ENCODE data around the gene GOLGA7B.

GOLGA7B gene

GRCh38 chr10:97849687-97850402 is at the start of gene GOLGA7B:
GOLGA7B (plus strand) TSS chr10:97849843; CDS start chr10:97850304, 461 bp downstream.
- in situ Hi-C loops (cut with HindIII; ENCODE audit: low pct_unique_long_range_greater_than_20kb, low sequenced_read_pairs): no loop called here
- DNase-seq (ENCODE audit: low read depth in 1 of 2, low spot score in 1 of 2): peak; percentile 75 to 87

GRCh38 chr10:97800474-97800873 is 49.2 kb upstream of the GOLGA7B start:
- no peak for TF ChIP-seq JUND (IDR thresholded peaks at IDR 0.05; ENCODE audit: low read depth)
- DNase-seq (ENCODE audit: low read depth in 1 of 2, low spot score in 1 of 2): no peak
- in situ Hi-C loops (cut with HindIII; ENCODE audit: low pct_unique_long_range_greater_than_20kb, low sequenced_read_pairs): no loop called here

More at GRCh38 chr10:97849687-97850402, at the start of gene GOLGA7B:
- TF ChIP-seq JUND (IDR thresholded peaks at IDR 0.05; ENCODE audit: low read depth): no peak

GRCh38 chr10:97801422-97801821 is 48.2 kb upstream of the GOLGA7B start:
- in situ Hi-C loops (cut with HindIII; ENCODE audit: low pct_unique_long_range_greater_than_20kb, low sequenced_read_pairs): no loop called here
- no peak for DNase-seq (ENCODE audit: low read depth in 1 of 2, low spot score in 1 of 2)
- no peak for TF ChIP-seq JUND (IDR thresholded peaks at IDR 0.05; ENCODE audit: low read depth)

GRCh38 chr10:97805096-97805884 is 44.4 kb upstream of the GOLGA7B start:
- DNase-seq (ENCODE audit: low read depth in 1 of 2, low spot score in 1 of 2): no peak
- in situ Hi-C loops (cut with HindIII; ENCODE audit: low pct_unique_long_range_greater_than_20kb, low sequenced_read_pairs): no loop called here
- no peak for TF ChIP-seq JUND (IDR thresholded peaks at IDR 0.05; ENCODE audit: low read depth)

- TF ChIP-seq JUND (IDR thresholded peaks at IDR 0.05; ENCODE audit: low read depth): no peak
- DNase-seq (ENCODE audit: low read depth in 1 of 2, low spot score in 1 of 2): no peak
- in situ Hi-C loops (cut with HindIII; ENCODE audit: low pct_unique_long_range_greater_than_20kb, low sequenced_read_pairs): no loop called here
Measured at GRCh38 chr10:97805949-97806348, 43.7 kb upstream of the GOLGA7B start.

GRCh38 chr10:97810446-97810845 is 39.2 kb upstream of the GOLGA7B start:
- DNase-seq (ENCODE audit: low read depth in 1 of 2, low spot score in 1 of 2): no peak
- TF ChIP-seq JUND (IDR thresholded peaks at IDR 0.05; ENCODE audit: low read depth): no peak
- in situ Hi-C loops (cut with HindIII; ENCODE audit: low pct_unique_long_range_greater_than_20kb, low sequenced_read_pairs): no loop called here

- DNase-seq (ENCODE audit: low read depth in 1 of 2, low spot score in 1 of 2): no peak
- in situ Hi-C loops (cut with HindIII; ENCODE audit: low pct_unique_long_range_greater_than_20kb, low sequenced_read_pairs): no loop called here
Measured at GRCh38 chr10:97811958-97812357, 37.7 kb upstream of the GOLGA7B start.

GRCh38 chr10:97812696-97813095 is 36.9 kb upstream of the GOLGA7B start:
- in situ Hi-C loops (cut with HindIII; ENCODE audit: low pct_unique_long_range_greater_than_20kb, low sequenced_read_pairs): no loop called here
- DNase-seq (ENCODE audit: low read depth in 1 of 2, low spot score in 1 of 2): no peak
- no peak for TF ChIP-seq JUND (IDR thresholded peaks at IDR 0.05; ENCODE audit: low read depth)

More at GRCh38 chr10:97811958-97812357, 37.7 kb upstream of the GOLGA7B start:
- no peak for TF ChIP-seq JUND (IDR thresholded peaks at IDR 0.05; ENCODE audit: low read depth)

GRCh38 chr10:97813311-97813710 is 36.3 kb upstream of the GOLGA7B start:
- TF ChIP-seq JUND (IDR thresholded peaks at IDR 0.05; ENCODE audit: low read depth): no peak
- in situ Hi-C loops (cut with HindIII; ENCODE audit: low pct_unique_long_range_greater_than_20kb, low sequenced_read_pairs): no loop called here
- no peak for DNase-seq (ENCODE audit: low read depth in 1 of 2, low spot score in 1 of 2)

GRCh38 chr10:97814996-97815395 is 34.6 kb upstream of the GOLGA7B start:
- in situ Hi-C loops (cut with HindIII; ENCODE audit: low pct_unique_long_range_greater_than_20kb, low sequenced_read_pairs): no loop called here
- TF ChIP-seq JUND (IDR thresholded peaks at IDR 0.05; ENCODE audit: low read depth): no peak
- DNase-seq (ENCODE audit: low read depth in 1 of 2, low spot score in 1 of 2): no peak

GRCh38 chr10:97816609-97817008 is 33.0 kb upstream of the GOLGA7B start:
- no peak for TF ChIP-seq JUND (IDR thresholded peaks at IDR 0.05; ENCODE audit: low read depth)
- no peak for DNase-seq (ENCODE audit: low read depth in 1 of 2, low spot score in 1 of 2)
- in situ Hi-C loops (cut with HindIII; ENCODE audit: low pct_unique_long_range_greater_than_20kb, low sequenced_read_pairs): no loop called here

GRCh38 chr10:97818572-97818971 is 31.1 kb upstream of the GOLGA7B start:
- no peak for TF ChIP-seq JUND (IDR thresholded peaks at IDR 0.05; ENCODE audit: low read depth)
- DNase-seq (ENCODE audit: low read depth in 1 of 2, low spot score in 1 of 2): no peak
- in situ Hi-C loops (cut with HindIII; ENCODE audit: low pct_unique_long_range_greater_than_20kb, low sequenced_read_pairs): no loop called here

GRCh38 chr10:97820096-97820704 is 29.4 kb upstream of the GOLGA7B start:
- in situ Hi-C loops (cut with HindIII; ENCODE audit: low pct_unique_long_range_greater_than_20kb, low sequenced_read_pairs): no loop called here
- TF ChIP-seq JUND (IDR thresholded peaks at IDR 0.05; ENCODE audit: low read depth): no peak
- no peak for DNase-seq (ENCODE audit: low read depth in 1 of 2, low spot score in 1 of 2)

All from T47D (cell line).